HG02678 (cell line): ENCODE results near the gene ZNF624.

Source experiments
- ATAC-seq: cut with Tn5 transposase; IDR thresholded peaks from one replicate; pipeline ENCODE4 v1.9.1; 2021; ENCODE audit warnings: mild to moderate bottlenecking, moderate library complexity; ENCODE audit not compliant: unreplicated experiment

ZNF624 gene

GRCh38 chr17:16599537-16599936 is 54.1 kb downstream of the ZNF624 start:
- no peak for ATAC-seq

GRCh38 chr17:16593356-16594102 is 60.1 kb downstream of the ZNF624 start:
- ATAC-seq = no peak

- peak; percentile 77 for ATAC-seq
Observed at GRCh38 chr17:16589097-16589969, 64.3 kb downstream of the ZNF624 start.

- no peak for ATAC-seq
Observed at GRCh38 chr17:16585796-16586195, 67.9 kb downstream of the ZNF624 start.

- no peak for ATAC-seq
Observed at GRCh38 chr17:16584273-16584995, 69.2 kb downstream of the ZNF624 start.

GRCh38 chr17:16583781-16584180 is 69.9 kb downstream of the ZNF624 start:
- no peak for ATAC-seq

GRCh38 chr17:16573466-16573865 is 80.2 kb downstream of the ZNF624 start:
- ATAC-seq = no peak
